Activated B cell treated with CpG ODN at 0.5 μM for 24 hours (primary cell): ENCODE results near the gene MEN1. TPM values are rescaled to one million over a fixed set of nuclear protein-coding genes. Genes with fewer than 3 reads are reported as not detected.

Experiments
- ATAC-seq: fragments of 200-7000 bp; cut with Tn5 transposase; one replicate; pipeline ENCODE4 v1.10.0; 2021; ENCODE audit warnings: low read depth, mild to moderate bottlenecking, moderate library complexity
- CTCF ChIA-PET: fragments of 350-600 bp; sonication (Branson Sonifier 250); formaldehyde crosslinking; loops from one replicate; lab custom pipeline; 2021; ENCODE audit warnings: antibody characterized with exemption; lab: Charles Lee
- POLR2A ChIA-PET: fragments of 350-600 bp; sonication (Branson Sonifier 250); formaldehyde crosslinking; loops from one replicate; lab custom pipeline; 2021; ENCODE audit warnings: antibody characterized with exemption; lab: Charles Lee
- DNase-seq: peaks from one replicate; pipeline ENCODE4 v3.0.0; 2022
- H3K27ac Mint-ChIP-seq: one replicate; pipeline ENCODE4 v1.8.0; 2020; ENCODE audit warnings: mixed read lengths
- H3K27me3 Mint-ChIP-seq: one replicate; pipeline ENCODE4 v1.8.0; 2021; ENCODE audit warnings: mixed read lengths
- H3K36me3 Mint-ChIP-seq: one replicate; pipeline ENCODE4 v1.8.0; 2021; ENCODE audit warnings: low read depth, mixed read lengths
- H3K4me1 Mint-ChIP-seq: one replicate; pipeline ENCODE4 v1.8.0; 2021; ENCODE audit warnings: mixed read lengths
- H3K4me3 Mint-ChIP-seq: one replicate; pipeline ENCODE4 v1.8.0; 2020; ENCODE audit warnings: mild to moderate bottlenecking, mixed read lengths
- H3K9me3 Mint-ChIP-seq: one replicate; pipeline ENCODE4 v1.8.0; 2020; ENCODE audit warnings: mixed read lengths
- intact Hi-C: fragments of 100-400 bp; cut with micrococcal nuclease; formaldehyde crosslinking; loops from one replicate; pipeline ENCODE4 v1.15.1; 2024
- total RNA-seq: library from RNA; stranded (reverse); gene quantifications from 2 replicates; pipeline ENCODE4 v1.2.3, GENCODE V29; 2022
- TF ChIP-seq, protein P1 (sequence below): fragments of 200-600 bp; IDR thresholded peaks from one replicate; pipeline ENCODE4 v1.8.0; 2022; ENCODE audit warnings: antibody characterized with exemption, mild to moderate bottlenecking

MEN1 gene
- total RNA-seq, 1 donor from 2014 or later: 44.6 TPM

DNA sequence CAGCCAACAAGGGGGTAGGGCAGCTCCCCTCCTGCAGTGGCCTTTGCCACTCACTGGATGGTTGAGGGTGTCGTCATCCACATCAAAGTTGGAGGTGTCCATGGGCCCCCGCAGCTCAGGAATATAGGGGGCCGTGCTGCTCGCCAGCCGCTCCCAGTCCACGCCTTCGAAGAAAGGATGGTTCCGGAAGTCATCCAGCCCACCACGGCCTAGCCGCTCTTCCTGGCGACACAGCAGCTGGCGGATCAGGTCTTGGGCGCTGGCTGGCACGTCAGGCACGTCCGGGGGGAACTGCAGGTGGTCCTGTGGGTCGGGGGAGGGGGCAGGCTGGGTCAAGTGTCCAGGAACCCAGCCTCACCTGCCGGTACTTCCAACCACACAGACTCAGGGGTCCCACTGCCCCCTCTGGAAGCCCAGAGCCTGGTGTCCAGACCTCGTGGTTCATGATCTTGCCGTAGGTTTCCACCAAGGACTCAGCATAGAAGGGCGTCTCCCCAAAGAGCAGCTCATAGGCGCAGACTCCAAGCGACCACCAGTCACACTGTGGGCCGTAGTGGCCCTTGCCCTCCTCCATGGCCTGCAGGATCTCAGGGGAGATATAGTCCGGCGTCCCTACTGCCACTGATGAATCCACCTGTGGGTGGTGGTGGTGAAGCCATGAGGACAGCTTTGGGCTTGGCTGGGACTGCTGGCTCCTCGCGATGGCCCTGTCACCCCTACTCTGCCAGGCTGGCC lies 28.4 kb upstream of the MEN1 start:
- H3K4me3 Mint-ChIP-seq: no peak overlapping the region
- DNase-seq (no peak), ATAC-seq (no peak)
- POLR2A ChIA-PET: interaction anchor here (0.6 kb wide), 1 partner anchor 81 kb away, joined by 3 read pairs; no protein-coding TSS in a partner anchor
- TF ChIP-seq, protein P1, sequence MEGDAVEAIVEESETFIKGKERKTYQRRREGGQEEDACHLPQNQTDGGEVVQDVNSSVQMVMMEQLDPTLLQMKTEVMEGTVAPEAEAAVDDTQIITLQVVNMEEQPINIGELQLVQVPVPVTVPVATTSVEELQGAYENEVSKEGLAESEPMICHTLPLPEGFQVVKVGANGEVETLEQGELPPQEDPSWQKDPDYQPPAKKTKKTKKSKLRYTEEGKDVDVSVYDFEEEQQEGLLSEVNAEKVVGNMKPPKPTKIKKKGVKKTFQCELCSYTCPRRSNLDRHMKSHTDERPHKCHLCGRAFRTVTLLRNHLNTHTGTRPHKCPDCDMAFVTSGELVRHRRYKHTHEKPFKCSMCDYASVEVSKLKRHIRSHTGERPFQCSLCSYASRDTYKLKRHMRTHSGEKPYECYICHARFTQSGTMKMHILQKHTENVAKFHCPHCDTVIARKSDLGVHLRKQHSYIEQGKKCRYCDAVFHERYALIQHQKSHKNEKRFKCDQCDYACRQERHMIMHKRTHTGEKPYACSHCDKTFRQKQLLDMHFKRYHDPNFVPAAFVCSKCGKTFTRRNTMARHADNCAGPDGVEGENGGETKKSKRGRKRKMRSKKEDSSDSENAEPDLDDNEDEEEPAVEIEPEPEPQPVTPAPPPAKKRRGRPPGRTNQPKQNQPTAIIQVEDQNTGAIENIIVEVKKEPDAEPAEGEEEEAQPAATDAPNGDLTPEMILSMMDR: no peak
- H3K36me3 Mint-ChIP-seq: peaks cover 7% of the 10 kb centered on the region
- H3K4me1 Mint-ChIP-seq: peaks cover 5% of the 10 kb centered on the region
- CTCF ChIA-PET: no interaction called here
- H3K9me3 Mint-ChIP-seq: no peaks in the 10 kb centered on the region
- no peak overlapping the region for H3K27ac Mint-ChIP-seq
- H3K27me3 Mint-ChIP-seq: no peaks in the 10 kb centered on the region
- intact Hi-C loops: no loop called here

DNA sequence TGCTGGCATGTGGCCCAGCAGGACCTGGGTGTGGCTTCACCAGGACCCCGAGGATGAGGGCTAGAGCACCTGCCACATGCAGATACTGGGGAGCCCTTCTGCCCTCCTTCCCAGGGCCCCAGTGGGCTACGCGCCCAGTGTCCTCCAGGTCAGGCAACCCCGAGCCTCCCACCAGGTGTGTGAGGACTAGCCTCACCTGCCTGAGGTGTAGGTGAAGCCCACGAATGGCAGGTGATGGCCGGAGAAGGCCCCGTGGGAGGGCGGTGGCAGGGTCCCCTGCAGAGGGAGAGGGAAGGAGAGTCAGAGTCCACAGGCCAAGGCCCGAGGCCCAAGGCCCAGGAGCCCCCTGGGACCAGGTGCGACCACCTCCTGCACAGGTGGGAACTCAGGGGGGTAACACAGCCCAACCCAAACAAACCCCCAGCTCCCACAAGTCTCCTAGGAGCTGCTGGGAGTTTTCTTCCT lies 27.6 kb upstream of the MEN1 start:
- Mint-ChIP-seq H3K36me3 (peaks cover 7% of the 10 kb centered on the region), H3K27ac (no peak overlapping the region), H3K4me3 (no peak overlapping the region), H3K27me3 (no peaks in the 10 kb centered on the region), H3K9me3 (no peaks in the 10 kb centered on the region), H3K4me1 (no peaks in the 10 kb centered on the region)
- DNase-seq: no peak
- TF ChIP-seq, protein P1: no peak
- ChIA-PET POLR2A (interaction anchor here (0.6 kb wide), 1 partner anchor 81 kb away, joined by 3 read pairs; no protein-coding TSS in a partner anchor), CTCF (no interaction called here)
- intact Hi-C loops: no loop called here
- ATAC-seq: no peak

DNA sequence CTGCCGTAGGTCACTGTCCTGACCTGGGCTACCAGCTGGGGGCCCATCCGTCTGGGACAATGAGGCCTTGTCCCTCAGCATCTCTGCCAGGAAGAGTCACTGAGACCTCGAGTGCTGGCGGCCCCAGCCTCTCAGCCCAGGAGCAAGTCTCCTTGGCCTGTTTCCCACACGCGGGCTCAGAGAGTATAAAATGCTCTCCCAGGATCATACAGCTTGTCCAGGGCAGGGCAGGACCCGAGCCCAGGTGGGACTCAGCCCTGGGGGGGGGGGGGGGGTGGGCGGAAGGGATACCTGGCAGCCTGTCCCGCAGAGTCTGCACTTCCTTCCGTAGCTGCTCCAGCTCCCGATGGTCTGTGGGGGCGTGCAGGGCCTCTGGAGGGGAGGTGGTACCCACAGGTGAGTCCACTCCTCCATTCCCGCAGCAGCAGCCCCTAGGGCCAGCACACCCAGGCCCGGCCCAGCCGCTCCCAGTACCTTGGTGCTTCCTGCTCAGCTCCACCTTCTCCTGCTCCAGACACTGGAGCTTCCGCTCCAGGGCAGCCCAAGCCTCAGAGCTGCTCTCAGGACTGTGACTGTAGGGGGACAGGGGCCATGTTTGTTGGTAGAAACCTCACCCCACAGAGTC lies 26.2 kb upstream of the MEN1 start:
- ChIA-PET CTCF (no interaction called here), POLR2A (no interaction called here)
- H3K4me1 Mint-ChIP-seq: no peaks in the 10 kb centered on the region
- H3K27ac Mint-ChIP-seq: no peak overlapping the region
- no peak for ATAC-seq
- no peaks in the 10 kb centered on the region for H3K27me3 Mint-ChIP-seq
- H3K4me3 Mint-ChIP-seq: no peak overlapping the region
- peaks cover 15% of the 10 kb centered on the region for H3K36me3 Mint-ChIP-seq
- intact Hi-C loops: no loop called here
- no peak for DNase-seq
- TF ChIP-seq, protein P1: no peak
- H3K9me3 Mint-ChIP-seq: no peaks in the 10 kb centered on the region

DNA sequence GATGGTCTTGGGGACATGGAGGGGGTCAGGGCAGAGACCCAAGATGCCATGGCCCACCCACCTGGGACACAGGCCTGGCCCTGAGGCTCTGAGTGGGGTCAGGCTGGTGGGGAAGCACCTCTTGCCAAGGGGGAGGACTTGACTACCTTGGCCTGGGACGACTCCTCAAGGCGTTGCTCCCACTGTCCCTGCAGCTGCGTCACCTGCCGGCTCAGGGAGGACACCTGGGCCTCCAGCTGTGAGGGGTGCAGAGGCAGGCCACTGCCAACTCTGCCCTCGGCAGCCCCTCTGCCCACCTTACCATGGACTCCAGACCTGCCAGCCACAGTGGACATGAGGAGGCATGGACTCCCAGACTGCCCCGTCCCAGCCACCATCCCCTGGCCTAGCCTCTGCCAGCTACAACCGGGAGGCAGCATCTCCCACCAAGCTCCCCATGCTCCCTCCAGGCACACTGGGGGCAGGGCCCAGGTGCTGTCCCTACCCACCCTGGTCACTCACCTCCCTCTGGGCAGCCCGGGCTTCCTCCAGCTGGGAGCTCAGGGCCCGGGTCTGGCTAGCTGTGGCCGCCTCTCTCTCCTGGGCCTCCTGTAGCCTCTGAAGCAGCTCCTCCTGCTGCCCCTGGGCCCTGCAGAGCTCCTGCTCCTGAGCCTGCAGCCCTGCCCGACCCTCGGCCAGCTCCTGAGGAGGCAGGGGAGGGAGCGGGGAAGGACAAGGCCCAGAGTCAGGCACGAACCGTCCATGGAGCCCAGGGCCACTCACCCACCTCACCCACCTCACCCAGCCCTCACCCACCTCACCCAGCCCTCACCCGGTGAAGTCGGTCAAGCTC lies 25.5 kb upstream of the MEN1 start:
- DNase-seq (no peak), ATAC-seq (no peak)
- Mint-ChIP-seq H3K27me3 (no peaks in the 10 kb centered on the region), H3K27ac (no peak overlapping the region), H3K9me3 (no peaks in the 10 kb centered on the region), H3K36me3 (peaks cover 14% of the 10 kb centered on the region), H3K4me1 (no peaks in the 10 kb centered on the region), H3K4me3 (no peak overlapping the region)
- intact Hi-C loops: no loop called here
- ChIA-PET CTCF (no interaction called here), POLR2A (interaction anchor here (0.6 kb wide), 1 partner anchor 494 kb away, joined by 13 read pairs; no protein-coding TSS in a partner anchor)
- TF ChIP-seq, protein P1: no peak
